ENCODE results near the gene RING1.

DNA sequence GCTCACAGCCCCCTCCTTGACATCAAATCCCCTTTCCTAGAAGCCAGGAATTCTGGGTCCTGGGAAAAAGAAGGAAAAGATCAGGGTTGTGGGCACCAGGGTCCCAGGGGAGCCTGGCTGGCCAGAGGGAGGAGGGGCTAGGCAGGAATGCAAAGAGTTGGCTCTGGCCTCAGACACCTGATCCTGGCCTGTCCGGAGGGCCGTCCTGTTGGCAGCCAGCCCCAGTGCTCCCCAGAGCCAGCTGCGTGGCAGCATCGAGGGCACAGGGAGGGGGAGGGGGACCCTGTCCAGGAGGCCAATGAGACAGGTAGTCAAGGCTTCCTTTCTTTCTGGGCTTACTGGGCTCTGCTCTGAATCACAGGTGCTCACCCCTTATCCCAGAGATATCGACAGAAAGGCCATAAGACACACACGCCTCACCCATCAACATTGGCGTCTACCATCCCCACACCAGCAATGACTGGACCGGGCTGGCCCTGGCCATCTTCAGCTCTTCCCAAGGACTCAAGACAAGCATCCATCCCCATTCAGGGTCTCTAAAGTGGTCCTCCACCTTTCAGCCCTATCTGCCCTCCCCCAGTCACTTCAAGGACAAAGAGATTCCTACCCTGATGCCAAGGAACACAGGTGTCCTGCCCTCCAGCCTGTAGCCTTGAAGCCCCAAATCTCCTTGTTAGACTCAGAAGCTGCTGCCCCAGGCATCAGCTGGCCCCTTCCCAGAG is 16.8 kb upstream of the RING1 start:
- no peak for TF ChIP-seq POLR2A (IDR thresholded peaks at IDR 0.05; ENCODE audit: extremely low read depth, insufficient read length)
- TF ChIP-seq, protein P1, sequence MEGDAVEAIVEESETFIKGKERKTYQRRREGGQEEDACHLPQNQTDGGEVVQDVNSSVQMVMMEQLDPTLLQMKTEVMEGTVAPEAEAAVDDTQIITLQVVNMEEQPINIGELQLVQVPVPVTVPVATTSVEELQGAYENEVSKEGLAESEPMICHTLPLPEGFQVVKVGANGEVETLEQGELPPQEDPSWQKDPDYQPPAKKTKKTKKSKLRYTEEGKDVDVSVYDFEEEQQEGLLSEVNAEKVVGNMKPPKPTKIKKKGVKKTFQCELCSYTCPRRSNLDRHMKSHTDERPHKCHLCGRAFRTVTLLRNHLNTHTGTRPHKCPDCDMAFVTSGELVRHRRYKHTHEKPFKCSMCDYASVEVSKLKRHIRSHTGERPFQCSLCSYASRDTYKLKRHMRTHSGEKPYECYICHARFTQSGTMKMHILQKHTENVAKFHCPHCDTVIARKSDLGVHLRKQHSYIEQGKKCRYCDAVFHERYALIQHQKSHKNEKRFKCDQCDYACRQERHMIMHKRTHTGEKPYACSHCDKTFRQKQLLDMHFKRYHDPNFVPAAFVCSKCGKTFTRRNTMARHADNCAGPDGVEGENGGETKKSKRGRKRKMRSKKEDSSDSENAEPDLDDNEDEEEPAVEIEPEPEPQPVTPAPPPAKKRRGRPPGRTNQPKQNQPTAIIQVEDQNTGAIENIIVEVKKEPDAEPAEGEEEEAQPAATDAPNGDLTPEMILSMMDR (IDR thresholded peaks at IDR 0.05; ENCODE audit: low read depth, low read length): no peak
- TF ChIP-seq, protein P2, sequence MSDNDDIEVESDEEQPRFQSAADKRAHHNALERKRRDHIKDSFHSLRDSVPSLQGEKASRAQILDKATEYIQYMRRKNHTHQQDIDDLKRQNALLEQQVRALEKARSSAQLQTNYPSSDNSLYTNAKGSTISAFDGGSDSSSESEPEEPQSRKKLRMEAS (IDR thresholded peaks at IDR 0.05; ENCODE audit: low read depth, low read length): no peak

Measured in NB4 (cell line).